GM19463 (cell line): ENCODE measurements around the gene OR13G1.
"Not testable (repeated sequence)": the region's sequence is repeated elsewhere in the genome, so short reads cannot be mapped to it uniquely, and the experiment has no call there.

Source experiments
- ATAC-seq: cut with Tn5 transposase; IDR thresholded peaks from one replicate; pipeline ENCODE4 v1.9.1; 2021; ENCODE audit warnings: mild to moderate bottlenecking, moderate library complexity; ENCODE audit not compliant: unreplicated experiment

OR13G1 gene

DNA sequence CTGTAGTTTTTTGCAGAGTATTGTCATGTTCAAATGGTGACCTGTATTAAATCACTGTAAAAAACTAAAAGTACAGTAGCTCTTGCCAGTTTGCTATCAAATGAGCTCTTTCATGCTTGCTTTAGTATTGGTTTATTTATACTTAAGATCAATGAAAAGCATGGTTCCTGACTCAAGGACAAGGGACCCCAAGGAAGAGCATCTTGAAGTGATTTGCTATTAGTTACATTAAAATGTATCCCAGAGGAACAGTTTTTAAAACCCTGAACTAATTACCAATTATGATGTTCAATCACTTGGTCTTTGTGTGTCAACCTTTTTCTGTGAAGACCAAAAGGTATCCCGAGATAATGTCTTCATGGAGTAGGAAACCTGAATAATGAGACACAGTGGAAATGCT is at the start of gene OR13G1:
TSS of gene OR13G1 (minus strand) at position 101 of the 400 bp plus-strand sequence. CDS start 6,698 bp downstream, outside the sequence.
- no peak for ATAC-seq

DNA sequence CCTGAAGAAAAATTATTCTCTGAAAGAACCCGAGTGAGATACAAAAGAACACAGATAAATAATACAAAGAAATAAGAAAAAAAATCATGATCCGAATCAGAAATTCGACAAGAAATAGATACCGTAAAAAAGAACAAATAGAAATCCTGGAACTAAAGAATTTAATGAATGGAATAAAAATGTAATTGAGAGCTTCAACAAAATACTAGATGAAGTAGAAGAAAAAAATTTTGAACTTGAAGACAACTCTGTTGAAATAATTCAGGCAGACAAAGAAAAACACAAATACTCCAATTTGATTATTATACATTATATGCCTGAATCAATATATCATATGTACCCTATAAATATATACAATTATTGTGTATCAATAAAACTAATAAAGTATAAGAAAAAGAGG is 41.7 kb upstream of the OR13G1 start:
- ATAC-seq, result no peak

DNA sequence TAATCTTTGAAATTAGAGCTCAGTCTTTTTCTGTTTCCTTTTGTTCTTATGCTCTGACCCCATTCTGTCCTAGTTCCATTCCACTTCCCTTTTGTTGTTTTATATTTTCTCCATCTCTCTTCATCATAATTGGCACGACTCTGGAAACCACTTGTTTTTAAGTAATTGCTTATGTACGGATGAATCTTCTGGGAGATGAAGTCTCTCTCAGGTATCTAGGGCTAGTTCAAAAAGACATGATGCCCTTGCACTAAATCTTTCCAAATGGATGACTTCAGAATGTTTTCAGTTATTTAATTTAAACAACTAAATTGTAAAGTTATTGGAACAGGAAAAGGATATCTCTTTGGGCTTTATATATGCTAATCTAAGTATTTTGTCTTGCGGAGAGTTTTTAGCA is 37.0 kb upstream of the OR13G1 start, which contains the start of gene OR6F1:
TSS of gene OR6F1 (minus strand) at position 101 of the 400 bp plus-strand sequence. CDS start 3,891 bp downstream, outside the sequence.
- ATAC-seq, result no peak

GRCh38 chr1:247713753-247714152 is 34.2 kb upstream of the OR13G1 start:
- no peak for ATAC-seq

DNA sequence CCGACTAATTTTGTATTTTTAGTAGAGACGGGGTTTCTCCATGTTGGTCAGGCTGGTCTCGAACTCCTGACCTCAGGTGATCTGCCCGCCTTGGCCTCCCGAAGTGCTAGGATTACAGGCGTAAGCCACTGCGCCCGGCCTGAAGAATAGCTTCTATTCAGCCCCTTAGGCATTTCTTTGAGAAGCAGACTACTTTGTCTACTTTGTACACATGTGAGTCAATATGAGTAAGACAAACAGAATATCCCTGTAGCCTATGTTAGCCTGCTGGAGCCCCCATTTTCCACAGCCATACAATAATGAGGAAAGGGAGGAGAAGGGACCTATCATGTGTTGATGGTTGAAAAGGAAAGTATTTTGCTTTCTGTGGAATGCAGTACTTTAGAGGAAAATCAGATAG is 31.1 kb upstream of the OR13G1 start:
- ATAC-seq, result not testable (repeated sequence)

DNA sequence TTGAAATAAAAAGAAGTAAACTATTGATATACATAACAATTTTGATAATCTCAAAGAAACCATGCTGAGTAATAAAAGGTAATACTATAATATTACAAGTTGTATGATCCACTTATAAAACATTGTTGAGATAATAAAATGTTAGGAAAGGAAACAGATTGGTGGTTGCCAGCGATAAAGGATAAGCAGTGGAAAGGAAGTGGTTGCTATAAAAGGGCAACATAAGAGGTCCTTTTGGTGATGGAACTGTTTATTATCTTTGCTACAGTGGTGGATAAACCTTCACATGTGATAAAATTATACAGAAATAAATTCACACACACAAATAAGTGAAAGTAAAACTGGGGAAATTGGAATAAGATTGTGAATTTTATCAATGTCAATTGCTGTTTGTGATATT is 21.8 kb upstream of the OR13G1 start:
- no peak for ATAC-seq

DNA sequence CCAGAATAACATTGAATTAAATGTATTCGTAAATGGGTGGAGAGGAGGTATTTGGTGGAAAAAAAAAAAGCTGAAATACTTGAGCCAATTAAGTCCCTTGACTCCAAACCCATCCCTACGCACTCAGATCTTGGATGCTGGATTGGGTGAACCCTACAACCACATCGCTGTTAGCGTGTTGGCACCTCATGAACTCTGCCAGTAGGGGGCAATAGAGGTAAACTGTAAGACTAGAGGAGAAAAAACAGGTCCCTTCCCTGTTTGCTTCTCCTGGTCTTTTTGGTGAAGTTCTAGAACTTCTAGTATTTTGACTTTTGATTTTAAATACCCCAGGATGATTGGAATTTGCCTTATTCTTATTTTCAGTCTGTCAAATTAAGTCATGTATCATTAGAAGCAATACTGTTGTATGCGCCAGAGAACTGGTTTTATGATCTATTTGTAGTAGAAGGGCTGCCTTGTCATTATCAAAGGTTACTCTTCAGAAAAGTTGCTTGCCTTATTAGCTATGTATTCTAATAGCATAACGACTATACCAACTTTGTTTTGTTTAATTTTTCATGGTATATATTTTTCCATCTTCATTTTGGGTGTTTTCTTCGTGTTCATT is 1.9 kb upstream of the OR13G1 start:
- peak; percentile 94 for ATAC-seq

GRCh38 chr1:247680171-247680570 is 632 bp upstream of the OR13G1 start:
- ATAC-seq, result no peak

- no peak for ATAC-seq
These were observed 10.3 kb downstream of the OR13G1 start for GRCh38 chr1:247669225-247669624.

DNA sequence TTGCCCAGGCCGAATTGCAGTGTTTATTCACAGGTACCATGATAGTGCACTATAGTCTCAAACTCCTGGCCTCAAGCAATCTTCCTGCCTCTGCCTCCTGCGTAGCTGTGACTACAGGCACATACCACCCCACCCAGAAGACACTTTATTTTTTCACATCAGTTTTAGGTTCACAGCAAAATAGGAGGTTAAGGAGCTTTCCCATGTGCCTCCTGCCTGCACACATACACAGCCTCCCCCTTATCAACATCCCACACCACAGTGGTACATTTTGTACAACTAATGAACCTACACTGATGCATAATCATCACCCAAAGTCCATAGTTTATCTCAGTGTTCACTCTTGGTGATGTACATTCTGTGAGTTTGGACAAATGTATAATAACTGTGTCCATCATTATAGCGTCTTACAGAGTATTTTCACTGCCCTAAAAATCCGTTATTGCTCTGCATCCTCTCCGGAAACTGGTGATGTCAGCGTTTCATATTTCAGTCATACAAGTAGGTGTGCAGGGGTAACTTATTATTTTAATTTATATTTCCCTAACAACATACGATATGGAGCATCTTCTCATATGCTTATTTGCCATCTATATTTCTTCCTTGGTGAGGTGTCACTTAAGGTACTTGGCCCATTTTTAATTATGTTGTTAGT is 23.2 kb downstream of the OR13G1 start:
- ATAC-seq, result no peak

DNA sequence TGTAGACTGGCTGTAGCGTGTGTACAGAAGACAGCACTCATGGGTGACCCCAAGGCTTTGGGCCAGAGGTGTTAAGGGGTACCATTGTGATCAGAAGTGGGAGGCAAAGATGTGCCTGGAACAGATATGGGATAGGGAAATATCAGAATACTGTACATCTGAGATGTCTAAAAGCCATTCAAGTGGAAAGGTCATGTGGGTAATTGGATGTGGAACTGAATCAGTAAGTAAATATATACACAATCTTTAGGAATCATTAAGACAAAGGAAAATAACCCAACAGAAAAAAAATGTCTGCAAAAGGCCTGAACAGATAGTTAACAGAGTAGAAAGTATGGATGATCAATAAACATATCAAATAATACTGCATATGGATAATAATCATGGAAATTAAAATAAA is 26.5 kb downstream of the OR13G1 start:
- ATAC-seq, result no peak

GRCh38 chr1:247647864-247648263 is 31.7 kb downstream of the OR13G1 start:
- ATAC-seq, result no peak

DNA sequence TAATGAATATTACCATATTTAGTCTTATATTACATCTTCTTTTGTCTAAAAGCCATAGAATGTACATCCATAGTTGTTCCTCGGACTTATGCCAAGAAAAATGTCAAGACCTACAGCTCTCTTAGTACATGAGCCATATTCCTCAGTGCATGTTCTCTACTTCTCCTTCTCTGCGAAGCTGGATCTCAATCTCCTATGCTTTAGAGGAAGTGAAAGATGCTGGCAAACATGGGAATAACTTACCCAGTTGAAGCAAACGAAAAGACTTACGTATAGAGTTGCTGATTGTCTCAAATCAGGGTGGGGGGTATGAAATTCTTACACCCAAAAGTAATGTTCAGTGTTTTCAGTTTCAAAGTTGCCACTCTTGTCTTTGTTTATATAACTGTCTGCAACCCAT is 32.7 kb downstream of the OR13G1 start:
- ATAC-seq, result no peak

DNA sequence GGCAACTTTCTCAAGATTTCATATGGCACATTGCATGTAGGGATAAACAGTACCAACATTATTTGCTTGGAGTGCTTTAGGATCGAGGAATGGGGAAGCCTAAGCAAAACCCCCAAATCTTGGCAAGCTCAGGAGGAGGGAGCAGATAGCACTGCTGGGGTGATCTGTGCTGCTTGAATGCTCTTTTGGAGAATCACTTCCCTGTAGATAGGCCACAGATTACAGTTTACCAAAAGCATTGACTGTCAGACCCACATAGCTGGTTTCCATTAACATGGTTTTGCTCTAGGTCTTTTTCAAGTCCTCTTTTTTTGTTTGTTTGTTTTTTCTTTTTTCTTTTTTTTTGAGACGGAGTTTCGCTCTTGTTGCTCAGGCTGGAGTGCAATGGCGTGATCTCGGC is 36.8 kb downstream of the OR13G1 start:
- ATAC-seq, result no peak

GRCh38 chr1:247639381-247639981 is 40.1 kb downstream of the OR13G1 start:
- peak; percentile 54 for ATAC-seq

- no peak for ATAC-seq
These were observed 40.8 kb downstream of the OR13G1 start for GRCh38 chr1:247638781-247639180.

DNA sequence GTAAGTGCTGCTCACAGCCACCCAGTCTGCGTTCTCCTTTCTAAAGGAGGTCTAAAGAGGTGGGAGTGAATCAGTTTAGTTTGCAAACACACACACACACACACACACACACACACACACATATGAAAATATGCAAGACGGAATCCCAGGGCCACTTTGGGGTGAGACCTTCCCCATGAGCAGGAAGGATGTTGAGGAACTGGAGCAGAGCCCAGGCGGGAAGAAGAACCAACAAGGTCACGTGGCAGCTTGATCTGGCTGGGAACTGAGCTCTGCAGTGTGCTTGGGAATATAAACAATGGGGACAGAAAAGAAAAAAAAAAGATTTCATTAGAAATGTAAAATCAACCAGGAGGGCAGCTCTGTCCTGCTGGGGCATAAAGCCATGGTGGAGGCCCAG is 41.5 kb downstream of the OR13G1 start:
- ATAC-seq, result no peak

DNA sequence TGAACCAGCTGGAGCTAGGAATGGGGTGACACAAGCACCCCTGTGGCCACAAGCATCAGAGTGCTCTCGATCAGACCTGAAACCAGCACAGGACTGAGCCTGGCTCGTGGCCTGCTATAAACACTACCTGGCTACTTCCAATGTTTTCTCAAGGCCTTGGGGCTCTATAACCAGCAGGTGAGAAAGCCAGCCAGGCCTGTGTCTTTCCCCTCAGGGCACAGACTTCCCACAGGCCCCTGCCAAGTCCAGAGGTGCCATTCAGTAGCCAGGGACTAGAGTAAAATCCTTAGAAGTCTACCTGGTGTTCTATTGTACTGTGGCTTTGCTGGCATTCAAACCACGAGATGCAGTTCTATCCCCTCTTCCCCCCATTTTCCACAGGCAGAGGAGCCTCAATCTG is 51.6 kb downstream of the OR13G1 start:
- no peak for ATAC-seq
